GM04504 (cell line): ENCODE data around the gene AXDND1.
"Not testable (repeated sequence)": the region's sequence is repeated elsewhere in the genome, so short reads cannot be mapped to it uniquely, and the experiment has no call there.

Experiments
- DNase-seq: peaks from one replicate; pipeline ENCODE4 v3.0.0-alpha.2; 2012; ENCODE audit warnings: low read depth

Gene AXDND1, protein sequence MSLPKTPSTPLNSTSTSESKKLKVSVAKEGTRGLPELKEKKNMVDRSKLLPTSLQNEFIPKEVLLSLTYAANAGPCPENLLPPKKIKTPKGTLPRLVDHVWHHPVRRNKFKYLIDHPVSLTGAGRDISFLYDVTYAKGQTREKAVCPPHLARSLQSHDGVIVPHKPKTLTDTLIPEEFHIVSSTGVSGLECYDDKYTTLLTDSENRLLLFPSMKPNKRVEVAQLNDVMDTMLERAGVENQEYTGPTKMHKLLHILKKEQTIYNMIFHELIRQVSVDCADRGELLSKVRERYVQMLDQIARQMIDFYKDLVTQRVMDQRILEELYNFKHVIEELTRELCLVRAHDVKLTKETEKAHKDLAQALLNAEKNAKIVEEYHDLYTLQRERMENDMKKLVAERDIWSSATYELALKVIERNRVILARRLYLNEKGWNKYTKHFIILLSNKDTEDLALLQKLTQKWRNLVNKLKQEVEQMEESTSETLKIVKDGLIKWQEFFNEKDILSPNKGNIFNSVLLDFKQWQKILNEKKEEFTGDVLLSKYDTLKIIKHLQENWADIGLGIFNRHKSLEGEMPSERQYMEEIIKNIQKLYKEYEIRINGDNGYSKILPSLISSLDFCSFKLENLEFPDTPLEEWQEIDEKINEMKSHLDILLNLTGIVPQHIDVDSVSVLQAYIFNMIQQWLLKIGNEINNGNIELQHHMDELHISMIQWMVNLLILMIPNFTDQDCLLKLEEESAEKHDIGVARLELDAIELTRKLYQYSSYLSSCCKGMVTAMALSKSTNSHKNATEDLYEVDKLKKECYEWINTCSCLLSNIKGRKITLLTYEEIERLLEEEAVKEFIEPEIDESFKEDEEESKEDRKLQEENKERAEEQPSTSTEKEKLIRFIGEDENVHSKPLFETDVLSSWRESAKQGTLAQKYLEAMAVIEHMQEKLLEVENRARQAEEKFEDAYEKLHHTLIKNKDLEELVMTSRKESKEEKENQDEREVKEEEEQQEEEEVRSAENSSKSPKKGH

DNA sequence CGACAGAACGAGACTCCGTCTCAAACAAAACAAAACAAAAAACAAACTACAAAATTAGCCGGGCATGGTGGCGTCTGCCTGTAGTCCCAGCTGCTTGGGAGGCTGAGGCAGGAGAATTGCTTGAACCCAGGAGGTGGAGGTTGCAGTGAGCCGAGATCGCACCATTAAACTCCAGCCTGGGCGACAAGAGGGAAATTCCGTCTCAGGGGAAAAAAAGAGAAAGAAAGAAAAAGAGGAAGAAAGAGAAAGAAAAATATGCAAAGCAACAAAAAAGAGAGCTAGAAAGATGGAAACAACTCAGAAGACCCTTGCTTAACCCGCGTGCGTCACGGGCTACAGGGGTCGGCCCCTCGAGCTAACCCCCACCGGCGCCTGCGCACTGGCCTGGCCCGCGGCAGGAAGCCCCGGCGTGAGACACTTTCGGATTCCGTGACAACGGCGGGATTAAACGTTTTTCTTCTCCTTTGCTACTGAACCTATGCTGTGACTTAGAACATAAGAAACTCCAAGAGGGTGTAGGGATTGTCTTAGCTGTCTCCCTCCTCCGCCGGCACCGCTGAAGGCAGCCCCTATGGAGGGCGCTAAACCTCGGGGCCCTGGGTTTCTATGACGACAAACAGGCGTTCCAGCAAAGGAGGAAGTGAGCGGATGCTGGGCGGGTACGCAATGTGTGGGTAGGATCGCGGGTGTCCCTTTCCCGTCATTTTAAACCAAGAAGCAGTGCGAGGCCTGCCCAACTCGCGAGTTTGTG, at the start of gene AXDND1:
TSS of gene AXDND1 (plus strand) at position 630 of the 751 bp plus-strand sequence. CDS start 539 bp downstream, outside the sequence.
- peak; percentile 70 for DNase-seq

DNA sequence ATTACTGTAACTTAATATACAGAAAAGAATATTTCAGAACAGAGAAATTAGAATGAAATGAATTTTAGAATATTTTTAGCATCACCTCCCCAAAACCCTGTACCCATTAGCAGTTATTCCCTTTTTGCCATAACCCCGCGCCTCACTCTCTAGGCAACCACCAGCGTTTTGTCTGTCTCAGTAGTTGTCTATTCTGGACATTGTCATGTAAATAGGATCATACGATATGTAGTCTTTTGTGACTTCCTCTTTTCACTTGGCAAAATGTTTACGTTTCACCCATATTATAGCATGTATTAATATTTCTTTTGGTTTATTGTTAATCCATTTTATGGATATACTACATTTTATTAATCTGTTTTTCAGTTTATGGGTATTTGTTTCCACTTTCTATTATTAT, 47.3 kb upstream of the AXDND1 start:
- DNase-seq = no peak

DNA sequence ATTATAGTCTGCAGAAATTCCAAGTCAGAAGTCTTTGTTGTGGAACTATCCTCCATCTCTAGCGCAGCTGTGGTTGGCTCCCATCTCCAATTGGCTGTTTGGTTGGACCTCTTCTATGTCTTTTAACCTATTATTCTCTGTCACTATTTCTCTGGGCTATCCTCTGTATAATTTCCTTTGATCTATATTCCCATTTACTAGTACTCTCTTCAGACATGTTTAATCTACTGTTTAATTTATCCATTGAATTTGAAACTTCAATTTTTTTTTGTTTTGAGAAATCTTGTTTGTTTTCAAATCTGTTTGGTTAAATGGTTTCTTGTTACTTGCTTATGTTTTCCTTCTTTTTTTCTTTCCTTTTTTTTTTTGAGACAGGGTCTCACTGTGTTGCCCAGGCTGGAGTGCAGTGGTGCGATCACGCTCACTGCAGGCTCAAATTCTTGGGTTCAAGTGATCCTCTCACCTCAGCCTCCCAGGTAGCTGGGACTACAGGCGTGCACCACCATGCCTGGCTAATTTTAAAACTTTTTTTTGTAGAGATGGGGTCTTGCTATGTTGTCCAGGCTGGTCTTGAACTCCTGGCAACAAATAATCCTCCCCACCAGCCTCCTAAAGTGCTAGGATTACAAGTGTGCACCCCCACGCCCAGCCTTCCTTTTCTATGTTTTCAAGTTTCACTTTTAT, 44.1 kb upstream of the AXDND1 start:
- DNase-seq = no peak

DNA sequence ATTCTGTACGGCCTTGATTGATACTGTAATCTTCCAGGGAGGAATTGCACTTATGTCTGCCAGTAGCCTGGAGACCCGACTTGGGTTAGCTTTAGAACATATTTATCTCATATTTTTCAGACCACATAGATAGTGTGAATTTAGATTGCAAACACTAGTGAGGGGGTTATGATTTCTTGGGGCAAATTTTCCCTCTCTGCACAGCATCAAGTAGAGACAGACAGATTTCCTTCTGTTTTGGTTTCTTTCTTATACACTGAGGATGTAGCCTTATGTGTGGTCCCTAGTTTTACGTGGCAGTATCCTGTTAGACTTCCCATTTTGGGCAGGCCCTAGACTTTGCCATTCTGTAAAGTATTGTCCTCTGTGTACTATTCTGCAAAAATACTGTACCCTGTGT, 43.2 kb upstream of the AXDND1 start:
- DNase-seq = no peak

DNA sequence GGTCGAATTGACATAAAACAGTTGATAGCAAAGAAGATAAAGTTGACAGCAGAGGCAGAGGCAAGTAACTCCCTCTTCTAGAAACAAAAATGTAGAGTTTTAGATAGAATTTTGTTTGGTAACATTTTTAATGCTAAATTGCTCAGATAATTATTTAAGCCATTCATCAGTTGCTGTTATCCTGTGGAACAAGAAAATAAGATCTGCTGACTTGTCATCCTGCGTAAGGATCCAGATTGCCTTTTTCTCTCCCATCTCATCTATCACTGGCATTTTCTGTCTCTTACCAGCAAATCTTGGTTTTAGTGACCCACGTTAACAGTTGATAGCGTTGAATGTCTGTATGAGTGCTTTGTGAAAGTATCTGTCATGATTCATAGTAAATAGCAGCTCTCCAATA, 42.3 kb upstream of the AXDND1 start:
- DNase-seq = no peak

DNA sequence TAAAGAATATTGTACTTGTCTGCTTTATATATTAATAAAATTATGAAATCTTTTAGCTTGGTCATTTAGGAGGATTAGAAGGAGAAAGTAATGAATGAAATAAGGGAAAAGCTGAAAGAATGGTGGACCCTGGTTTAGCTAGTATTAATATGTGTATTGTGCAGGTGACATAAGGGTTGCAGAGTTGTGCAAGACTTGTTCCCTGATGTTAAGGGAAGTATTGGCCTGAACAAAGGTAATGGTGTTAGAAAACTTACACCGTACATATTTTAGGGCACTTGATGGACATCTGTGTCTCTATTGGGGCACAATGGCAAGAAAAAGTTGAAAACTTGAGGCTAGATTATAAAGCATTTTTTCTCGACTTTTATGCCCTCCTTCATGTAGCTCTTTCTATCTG, 39.9 kb upstream of the AXDND1 start:
- no peak for DNase-seq

DNA sequence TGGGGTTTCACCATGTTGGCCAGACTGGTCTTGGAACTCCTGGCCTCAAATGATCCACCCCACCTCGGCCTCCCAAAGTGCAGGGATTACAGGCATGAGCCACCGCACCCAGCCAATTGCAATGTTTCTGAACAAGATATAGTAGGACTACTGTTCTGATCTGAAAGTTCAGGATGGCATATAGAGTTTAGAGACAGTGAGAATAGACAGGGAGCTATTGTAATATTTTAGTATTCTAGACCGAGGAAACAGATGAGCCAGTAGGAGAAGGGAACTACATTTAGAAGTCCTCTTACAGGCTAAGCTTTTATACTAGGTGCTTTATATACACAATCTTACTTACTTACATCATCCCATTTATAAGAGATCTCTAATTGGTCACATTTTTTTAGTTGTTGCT, 39.0 kb upstream of the AXDND1 start:
- DNase-seq = no peak

DNA sequence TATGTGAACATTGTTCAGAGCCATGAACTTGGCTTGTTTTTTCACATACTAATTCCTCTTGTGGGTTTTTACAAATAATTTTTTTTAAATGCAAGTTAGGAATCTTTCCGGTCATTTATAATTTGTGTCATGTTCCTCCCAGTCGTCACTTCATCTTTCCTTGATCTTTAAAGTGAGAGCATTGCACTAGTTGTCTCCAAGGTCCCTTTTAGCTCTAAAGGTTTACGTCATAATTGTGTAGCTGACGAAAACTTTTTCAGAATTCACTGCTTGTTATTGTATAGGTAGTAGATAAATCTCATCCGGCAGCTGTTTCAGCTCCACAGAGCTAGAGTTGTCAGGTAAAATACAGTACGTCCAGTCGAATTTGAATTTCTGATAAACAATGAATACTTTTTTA, 38.6 kb upstream of the AXDND1 start:
- DNase-seq = no peak

DNA sequence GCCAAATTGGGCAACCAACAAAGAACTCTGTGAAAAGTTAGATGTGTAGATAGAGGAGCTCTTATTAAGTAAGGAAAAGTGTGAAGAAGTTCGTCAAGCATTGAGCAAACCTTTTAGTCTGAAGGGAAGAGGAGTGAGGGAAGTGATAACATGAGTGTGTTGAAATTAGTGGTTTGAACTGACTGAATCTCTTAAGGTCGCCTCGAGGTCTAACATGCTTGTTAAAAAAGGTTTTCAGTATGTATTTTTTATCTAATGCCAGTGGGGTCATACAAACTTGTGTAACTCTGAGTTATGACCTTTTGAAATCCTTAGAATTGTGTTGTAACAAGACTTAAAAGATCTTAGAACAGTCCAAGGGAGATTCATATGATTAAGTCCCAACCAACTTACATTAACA, 38.1 kb upstream of the AXDND1 start:
- no peak for DNase-seq

DNA sequence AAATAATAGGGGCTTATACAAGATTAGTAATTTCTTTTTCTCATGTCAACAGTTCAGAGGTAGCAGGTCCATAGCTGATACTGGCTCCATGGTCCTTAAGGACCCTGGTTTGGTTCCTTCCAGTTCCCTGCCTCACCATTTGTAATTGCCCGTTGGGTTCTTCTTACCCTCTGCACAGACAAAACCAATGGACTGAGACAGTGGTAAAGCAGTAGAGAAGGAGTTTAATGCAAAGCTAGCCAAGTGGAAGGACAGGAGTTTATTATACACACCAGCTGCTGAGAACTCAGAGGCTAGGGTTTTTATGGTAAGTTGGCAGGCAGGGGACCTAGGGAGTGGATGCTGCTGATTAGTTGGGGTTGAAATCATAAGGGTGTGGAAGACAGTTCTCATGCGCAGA, 35.9 kb upstream of the AXDND1 start:
- DNase-seq = no peak

DNA sequence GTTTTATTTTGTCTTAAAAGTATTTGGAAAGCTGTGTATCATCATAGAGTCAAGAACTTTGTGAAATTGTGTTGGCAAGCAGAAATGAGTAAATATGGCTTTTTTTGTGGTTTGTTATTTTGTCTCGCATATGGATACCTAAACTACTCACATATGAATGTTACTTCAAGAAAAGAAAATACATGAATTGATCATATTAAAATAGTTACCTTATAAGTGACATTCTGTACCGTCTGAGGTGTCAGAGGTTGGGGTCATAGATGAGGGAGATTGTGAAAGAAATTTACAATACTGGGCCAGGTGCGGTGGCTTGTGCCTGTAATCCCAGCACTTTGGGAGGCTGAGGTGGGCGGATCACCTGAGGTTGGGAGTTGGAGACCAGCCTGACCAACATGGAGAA, 31.3 kb upstream of the AXDND1 start:
- DNase-seq = no peak

DNA sequence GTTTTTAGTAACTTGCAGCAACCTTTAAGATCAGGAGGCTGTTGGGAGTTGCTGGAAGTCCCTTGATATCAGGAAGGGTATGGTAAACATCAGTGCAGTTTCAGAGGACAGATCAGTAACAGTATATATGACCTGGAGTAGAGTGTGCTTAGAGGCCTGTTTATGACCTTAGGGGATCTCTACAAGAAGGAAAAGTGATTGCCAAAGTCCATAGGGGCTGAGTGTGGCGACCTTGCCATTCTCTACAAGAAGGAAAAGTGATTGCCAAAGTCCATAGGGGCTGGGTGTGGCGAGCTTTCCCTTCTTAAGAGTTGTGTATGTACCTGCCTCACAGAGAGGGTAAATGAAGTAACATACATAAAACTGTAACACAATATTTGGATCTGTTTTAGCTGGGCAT, 28.5 kb upstream of the AXDND1 start:
- DNase-seq = no peak

DNA sequence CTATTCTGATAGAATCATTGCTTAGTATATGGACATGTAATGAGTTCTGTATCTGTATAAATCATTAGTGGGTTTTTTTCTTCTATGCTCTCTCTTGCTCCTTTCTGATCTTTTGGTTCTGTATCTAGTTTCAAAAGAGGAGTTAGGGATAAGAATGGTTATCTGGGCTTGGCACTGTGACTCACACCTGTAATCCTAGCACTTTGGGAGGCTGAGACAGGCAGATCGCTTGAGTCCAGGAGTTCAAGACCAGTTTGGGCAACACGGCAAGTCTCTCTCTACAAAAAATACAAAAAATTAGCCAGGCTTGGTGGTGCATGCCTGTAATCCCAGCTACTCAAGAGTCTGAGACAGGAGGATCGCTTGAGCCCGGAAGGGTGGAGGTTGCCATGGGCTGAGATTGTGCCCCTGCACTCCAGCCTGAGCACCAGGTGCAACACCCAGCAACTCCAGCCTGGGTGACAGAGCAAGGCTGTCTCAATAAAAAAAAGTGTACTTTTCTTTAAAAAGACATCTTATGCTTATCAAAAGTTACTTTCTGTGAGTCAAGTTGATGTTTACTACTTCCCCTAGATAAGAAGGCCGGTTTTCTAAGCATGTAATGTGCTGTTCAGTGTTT, 27.7 kb upstream of the AXDND1 start:
- no peak for DNase-seq

DNA sequence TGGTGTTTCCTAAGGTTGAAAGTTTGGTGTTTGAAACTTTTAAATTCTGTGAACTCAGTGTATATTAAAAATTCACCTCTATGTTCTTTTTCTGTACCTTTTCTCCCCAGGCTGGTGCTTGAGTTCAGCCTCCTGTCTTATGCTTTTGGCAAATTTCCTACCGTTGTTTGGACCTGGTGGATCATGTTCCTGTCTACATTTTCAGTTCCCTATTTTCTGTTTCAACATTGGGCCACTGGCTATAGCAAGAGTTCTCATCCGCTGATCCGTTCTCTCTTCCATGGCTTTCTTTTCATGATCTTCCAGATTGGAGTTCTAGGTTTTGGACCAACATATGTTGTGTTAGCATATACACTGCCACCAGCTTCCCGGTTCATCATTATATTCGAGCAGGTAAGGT, 24.9 kb upstream of the AXDND1 start:
- no peak for DNase-seq

DNA sequence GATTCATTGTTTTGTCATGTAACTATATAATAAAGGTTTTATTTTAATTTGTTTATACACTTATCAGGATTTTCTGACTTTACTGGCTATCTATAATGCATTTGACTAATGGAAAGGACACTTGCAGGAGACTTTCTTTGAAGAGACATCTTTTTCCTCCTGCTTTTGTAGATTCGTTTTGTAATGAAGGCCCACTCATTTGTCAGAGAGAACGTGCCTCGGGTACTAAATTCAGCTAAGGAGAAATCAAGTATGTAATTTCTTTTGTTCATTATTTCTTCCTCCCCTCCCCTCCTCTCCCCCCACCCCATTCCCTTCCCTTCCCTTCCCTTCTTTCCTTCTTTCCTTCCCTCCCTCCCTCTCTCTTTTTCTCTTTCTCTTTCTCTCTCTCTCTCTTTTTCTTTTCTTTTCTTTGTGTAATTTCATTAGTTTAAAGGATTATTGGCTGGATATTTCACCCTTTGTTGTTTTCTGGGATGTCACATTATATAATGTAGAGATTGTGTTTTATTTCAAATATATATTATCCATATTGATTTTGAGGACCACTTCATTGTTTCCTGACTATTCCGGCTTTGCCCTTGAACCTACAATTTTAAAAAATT, 23.7 kb upstream of the AXDND1 start:
- no peak for DNase-seq

DNA sequence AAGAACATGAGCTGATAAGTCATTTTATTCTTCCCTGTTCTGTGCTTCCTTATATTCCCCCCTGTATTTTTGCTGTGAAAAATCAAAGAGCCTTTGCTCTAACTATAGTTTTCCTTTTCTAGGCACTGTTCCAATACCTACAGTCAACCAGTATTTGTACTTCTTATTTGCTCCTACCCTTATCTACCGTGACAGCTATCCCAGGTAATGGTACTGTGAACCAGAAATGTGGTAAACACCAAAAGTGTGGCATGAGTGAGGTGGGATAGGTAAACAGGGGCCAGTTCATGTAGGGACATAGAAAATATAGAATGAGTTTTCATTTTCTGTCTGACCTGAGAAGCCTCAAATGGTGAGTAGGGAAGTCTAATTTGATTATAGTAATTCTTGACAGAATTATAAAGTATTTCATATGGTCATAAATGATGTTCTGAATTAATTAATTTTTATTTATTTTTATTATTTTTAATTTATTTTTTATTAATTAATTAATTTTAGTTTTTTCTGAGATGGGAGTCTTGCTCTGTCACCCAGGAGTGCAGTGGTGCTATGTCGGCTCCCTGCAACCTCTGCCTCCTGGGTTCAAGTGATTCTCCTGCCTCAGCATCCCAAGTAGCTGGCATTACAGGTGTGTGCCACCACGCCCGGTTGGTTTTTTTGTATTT, 22.9 kb upstream of the AXDND1 start:
- DNase-seq = no peak

DNA sequence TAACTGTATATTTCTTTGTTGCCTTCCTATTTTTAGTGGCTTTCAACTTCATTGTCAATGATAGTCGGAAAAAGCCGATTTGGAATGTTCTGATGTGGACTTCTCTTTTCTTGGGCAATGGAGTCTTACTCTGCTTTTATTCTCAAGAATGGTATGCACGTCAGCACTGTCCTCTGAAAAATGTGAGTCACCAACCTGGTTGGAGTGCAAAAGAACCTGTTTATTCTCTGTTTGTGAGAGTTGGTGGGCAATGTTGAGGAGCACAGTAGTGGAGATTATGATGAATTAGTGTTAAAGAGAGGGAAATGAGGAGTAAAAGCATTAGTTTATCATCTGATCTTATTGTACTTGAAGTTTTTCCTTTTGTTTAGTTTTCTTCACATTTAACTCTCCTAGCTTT, 14.5 kb upstream of the AXDND1 start:
- DNase-seq = no peak

DNA sequence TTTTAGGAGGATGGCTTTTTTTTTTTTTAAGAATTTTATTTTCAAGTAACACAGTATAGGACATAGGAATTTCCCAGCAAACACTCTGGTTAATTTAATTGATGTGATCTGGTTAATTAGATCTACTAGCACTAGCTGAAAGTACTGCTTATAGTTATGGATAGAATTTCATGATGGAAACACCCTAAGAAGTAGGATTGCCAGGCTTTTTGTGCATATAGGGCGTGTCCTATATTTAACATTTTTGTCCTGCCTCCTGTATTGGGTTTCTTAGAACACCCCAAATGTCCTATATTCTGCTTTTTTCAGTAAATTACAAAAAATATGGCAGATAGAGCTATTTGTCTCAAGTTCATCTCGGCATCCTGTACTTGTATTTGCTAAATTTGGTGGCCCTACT, 13.5 kb upstream of the AXDND1 start:
- no peak for DNase-seq

DNA sequence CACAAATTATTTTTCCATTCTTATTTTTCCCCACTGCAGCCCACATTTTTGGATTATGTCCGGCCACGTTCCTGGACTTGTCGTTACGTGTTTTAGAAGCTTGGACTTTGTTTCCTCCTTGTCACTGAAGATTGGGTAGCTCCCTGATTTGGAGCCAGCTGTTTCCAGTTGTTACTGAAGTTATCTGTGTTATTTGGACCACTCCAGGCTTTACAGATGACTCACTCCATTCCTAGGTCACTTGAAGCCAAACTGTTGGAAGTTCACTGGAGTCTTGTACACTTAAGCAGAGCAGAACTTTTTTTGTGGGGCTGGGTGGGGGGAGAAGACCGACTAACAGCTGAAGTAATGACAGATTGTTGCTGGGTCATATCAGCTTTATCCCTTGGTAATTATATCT, 12.2 kb upstream of the AXDND1 start:
- DNase-seq = peak; percentile 17

DNA sequence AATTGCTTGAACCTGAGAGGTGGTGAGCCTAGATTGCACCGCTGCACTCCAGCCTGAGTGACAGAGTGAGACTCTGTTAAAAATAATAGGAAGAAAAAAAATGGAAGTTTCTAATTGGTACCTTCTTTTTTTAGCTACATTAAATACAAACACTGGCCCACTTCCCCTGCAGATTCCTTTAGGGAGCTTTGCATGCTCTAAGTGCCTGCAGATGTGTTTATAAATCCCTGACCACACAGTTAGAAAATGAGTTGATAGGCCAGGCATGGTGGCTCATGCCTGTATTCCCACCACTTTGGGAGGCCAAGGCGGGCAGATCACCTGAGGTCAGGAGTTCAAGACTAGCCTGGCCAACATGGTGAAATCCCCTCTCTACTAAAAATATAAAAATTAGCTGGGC, 4.1 kb upstream of the AXDND1 start:
- not testable (repeated sequence) for DNase-seq
